GM12864 (cell line): ENCODE results near the gene MARCHF10.

ENCODE experiments used
- DNase-seq: peaks from one replicate; pipeline ENCODE4 v3.0.0-alpha.2; 2011; ENCODE audit warnings: low read depth
- H3K4me3 ChIP-seq: 2 replicates; pipeline ENCODE4 v1.5.1; 2011; ENCODE audit warnings: mild to moderate bottlenecking, low read depth, low read length, control low read depth
- CTCF ChIP-seq: IDR thresholded peaks from 2 replicates; pipeline ENCODE4 v1.5.1; 2011; ENCODE audit warnings: low read depth, mild to moderate bottlenecking, moderate library complexity, low read length, control low read depth, inconsistent platforms; ENCODE audit errors: missing control alignments

Gene MARCHF10

DNA sequence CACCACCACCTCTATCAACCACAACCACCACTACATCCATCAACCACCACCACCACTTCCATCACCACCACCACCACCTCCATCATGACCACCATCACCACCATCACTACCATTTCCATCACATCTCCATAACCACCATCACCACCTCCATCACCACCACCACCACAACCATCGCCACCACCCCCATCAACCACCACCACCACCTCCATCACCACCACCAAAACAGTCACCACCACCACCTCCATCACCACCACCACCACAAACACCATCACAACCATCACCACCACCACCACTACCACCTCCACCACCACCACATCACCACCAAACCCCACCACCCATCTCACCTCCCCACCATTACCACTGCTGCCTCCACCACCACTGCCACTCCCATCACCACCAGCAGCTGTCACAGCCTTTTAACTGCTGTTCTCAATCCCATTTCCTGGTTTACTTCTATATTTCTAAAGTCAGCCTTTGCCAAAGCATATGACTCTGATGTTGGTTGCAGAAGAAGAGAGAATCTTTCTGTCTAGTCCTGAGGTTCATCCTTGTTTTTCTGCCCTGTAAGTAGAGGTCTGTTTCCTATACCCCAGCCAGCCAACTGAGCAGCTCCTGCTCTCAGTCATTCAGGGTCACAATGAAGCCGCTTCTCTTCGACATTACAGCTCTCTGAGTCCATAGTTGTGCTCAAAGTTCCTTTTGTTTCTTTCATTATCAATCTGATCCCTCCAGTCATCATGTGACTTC is 14.0 kb downstream of the MARCHF10 start:
- TF ChIP-seq CTCF = no peak
- H3K4me3 ChIP-seq = no peak overlapping the region
- no peak for DNase-seq

GRCh38 chr17:62792447-62792800 is 15.7 kb downstream of the MARCHF10 start:
- TF ChIP-seq CTCF = no peak
- H3K4me3 ChIP-seq = no peak overlapping the region
- no peak for DNase-seq

DNA sequence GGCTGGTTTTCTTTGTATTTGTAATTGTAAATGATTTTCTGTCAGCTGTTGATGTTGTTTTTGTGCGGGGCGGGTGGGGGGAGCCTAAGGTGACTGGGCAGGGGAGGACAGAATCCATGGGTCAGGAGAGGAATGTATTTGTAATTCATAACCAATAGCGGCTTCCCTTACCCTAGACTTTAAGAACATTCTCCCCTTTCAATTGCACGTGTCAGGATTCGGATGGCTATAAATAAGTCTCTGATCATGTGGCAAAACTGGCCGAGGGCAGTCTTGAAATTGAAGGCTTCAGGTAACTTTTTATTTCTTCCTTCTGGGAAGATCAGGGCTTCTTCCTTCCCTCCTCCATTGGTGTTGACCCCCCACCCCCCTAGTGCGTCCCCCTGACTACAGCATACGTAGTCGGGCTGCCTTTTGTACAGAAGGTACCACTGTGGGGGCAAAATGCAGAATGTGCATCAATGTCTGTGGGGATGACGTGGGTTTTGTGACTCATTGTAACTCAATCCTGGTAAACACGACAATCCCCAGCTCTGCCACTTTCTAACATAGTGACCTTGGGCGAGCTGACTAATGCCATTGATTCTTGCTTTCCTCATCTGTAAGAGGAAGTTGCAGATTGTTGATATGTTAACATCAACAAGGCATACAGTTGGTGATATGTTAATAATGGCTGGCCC is 16.2 kb downstream of the MARCHF10 start:
- DNase-seq = no peak
- H3K4me3 ChIP-seq = no peak overlapping the region
- no peak for TF ChIP-seq CTCF

- DNase-seq = no peak
- H3K4me3 ChIP-seq = no peak overlapping the region
- no peak for TF ChIP-seq CTCF
Measured at GRCh38 chr17:62791235-62791734, 16.8 kb downstream of the MARCHF10 start.

DNA sequence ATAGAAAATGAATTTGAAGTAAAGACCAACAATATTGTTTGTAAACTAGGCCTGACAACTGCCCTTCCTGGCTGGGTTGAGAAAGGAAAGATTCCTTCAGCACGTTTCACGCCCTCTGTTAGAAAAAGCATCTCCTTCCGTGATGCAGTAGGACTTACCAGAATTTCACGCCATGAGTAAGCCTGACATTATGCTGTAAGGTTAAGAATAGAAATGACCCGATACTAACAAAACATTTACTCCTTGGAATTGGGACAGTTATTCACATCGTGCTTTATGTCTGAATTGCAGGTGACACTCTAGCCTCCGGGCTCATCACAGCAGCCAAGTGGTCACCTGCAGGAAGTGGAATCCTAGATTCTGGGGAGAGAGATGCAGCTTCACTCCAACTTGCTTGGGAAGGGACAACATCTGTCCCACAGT is 17.5 kb downstream of the MARCHF10 start:
- no peak for DNase-seq
- H3K4me3 ChIP-seq = no peak overlapping the region
- TF ChIP-seq CTCF = no peak

- no peak for TF ChIP-seq CTCF
- no peak for DNase-seq
- H3K4me3 ChIP-seq = no peak overlapping the region
Measured at GRCh38 chr17:62787366-62787765, 20.7 kb downstream of the MARCHF10 start.
